Activated CD4-positive, alpha-beta T cell treated with anti-CD3 and anti-CD28 coated beads for 36 hours (primary cell): ENCODE measurements around the gene CCSER1. TPM values are rescaled to one million over a fixed set of nuclear protein-coding genes. Genes with fewer than 3 reads are reported as not detected.
"Not testable (repeated sequence)": the region's sequence is repeated elsewhere in the genome, so short reads cannot be mapped to it uniquely, and the experiment has no call there.

Experiments
- ATAC-seq: fragments of 200-7000 bp; cut with Tn5 transposase; one replicate; pipeline ENCODE4 v1.10.0; 2021; ENCODE audit warnings: mild to moderate bottlenecking, moderate library complexity
- CTCF ChIA-PET: fragments of 350-600 bp; sonication (Branson Sonifier 250); formaldehyde crosslinking; loops from one replicate; lab custom pipeline; 2021; ENCODE audit warnings: antibody characterized with exemption; lab: Charles Lee
- POLR2A ChIA-PET: fragments of 350-600 bp; sonication (Branson Sonifier 250); formaldehyde crosslinking; loops from one replicate; lab custom pipeline; 2021; ENCODE audit warnings: antibody characterized with exemption, inconsistent platforms; lab: Charles Lee
- DNase-seq: peaks from one replicate; pipeline ENCODE4 v3.0.0-alpha.2; 2020
- H3K27ac Mint-ChIP-seq: one replicate; pipeline ENCODE4 v1.8.0; 2021; ENCODE audit warnings: mixed read lengths
- H3K27me3 Mint-ChIP-seq: one replicate; pipeline ENCODE4 v1.8.0; 2021; ENCODE audit warnings: mixed read lengths
- H3K36me3 Mint-ChIP-seq: one replicate; pipeline ENCODE4 v1.8.0; 2021; ENCODE audit warnings: low read depth, mixed read lengths
- H3K4me1 Mint-ChIP-seq: one replicate; pipeline ENCODE4 v1.8.0; 2021; ENCODE audit warnings: mixed read lengths
- H3K4me3 Mint-ChIP-seq: one replicate; pipeline ENCODE4 v1.8.0; 2021; ENCODE audit warnings: mild to moderate bottlenecking, moderate library complexity, mixed read lengths
- H3K9me3 Mint-ChIP-seq: one replicate; pipeline ENCODE4 v1.8.0; 2021; ENCODE audit warnings: low read depth, mixed read lengths
- intact Hi-C, 2 experiments: fragments of 100-400 bp; cut with DNase I in 1 of 2; cut with micrococcal nuclease in 1 of 2; formaldehyde crosslinking; loops; one replicate each; pipeline versions ENCODE4 v1.14.2 to v1.15.1; 2022 to 2024; cut with DNase I, micrococcal nuclease
- total RNA-seq, 2 experiments: library from RNA; stranded (reverse); gene quantifications; one replicate each; pipeline ENCODE4 v1.2.3, GENCODE V29; 2021

The CCSER1 gene
- total RNA-seq, 2 experiments from 2014 or later, result 0.14 TPM; not detected in 1

- ATAC-seq (no peak), DNase-seq (no peak)
- Mint-ChIP-seq H3K27me3 (no peaks in the 10 kb centered on the region), H3K9me3 (peaks cover 2% of the 10 kb centered on the region), H3K36me3 (no peaks in the 10 kb centered on the region), H3K27ac (no peak overlapping the region), H3K4me3 (no peak overlapping the region), H3K4me1 (no peaks in the 10 kb centered on the region)
- ChIA-PET CTCF (no interaction called here), POLR2A (no interaction called here)
- intact Hi-C loops, result no loop called here
These were observed 330.6 kb downstream of the CCSER1 start for GRCh38 chr4:90457817-90458216.

- H3K4me1 Mint-ChIP-seq, result no peaks in the 10 kb centered on the region
- CTCF ChIA-PET, result no interaction called here
- H3K9me3 Mint-ChIP-seq, result peaks cover 2% of the 10 kb centered on the region
- H3K27me3 Mint-ChIP-seq, result no peaks in the 10 kb centered on the region
- H3K4me3 Mint-ChIP-seq, result no peak overlapping the region
- intact Hi-C loops, result no loop called here
- DNase-seq (no peak), ATAC-seq (no peak)
- H3K36me3 Mint-ChIP-seq, result no peaks in the 10 kb centered on the region
- H3K27ac Mint-ChIP-seq, result no peak overlapping the region
- POLR2A ChIA-PET, result no interaction called here
These were observed 331.4 kb downstream of the CCSER1 start for GRCh38 chr4:90458576-90458975.

DNA sequence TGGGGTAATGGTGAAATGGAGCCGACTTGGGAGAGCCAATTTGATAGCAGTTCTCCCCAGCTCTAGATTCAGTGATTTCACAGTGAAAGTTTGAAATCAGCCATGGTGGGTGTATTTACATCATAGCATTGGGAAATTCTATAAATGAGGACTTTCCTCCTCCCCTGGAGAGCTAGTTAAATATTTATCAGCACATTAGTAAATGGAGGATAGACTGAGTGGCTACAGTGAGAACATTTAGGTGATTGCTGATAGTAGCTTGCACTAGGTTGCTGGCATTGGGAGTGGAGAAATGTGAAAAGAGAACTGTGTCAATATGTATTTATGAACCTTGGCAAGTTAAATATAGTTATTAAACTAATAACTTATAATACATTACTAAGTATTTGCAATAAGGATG lies 347.3 kb downstream of the CCSER1 start:
- Mint-ChIP-seq H3K36me3 (no peaks in the 10 kb centered on the region), H3K4me3 (no peak overlapping the region), H3K9me3 (no peaks in the 10 kb centered on the region), H3K27me3 (no peaks in the 10 kb centered on the region), H3K27ac (no peak overlapping the region), H3K4me1 (no peaks in the 10 kb centered on the region)
- ATAC-seq, result no peak
- DNase-seq, result no peak
- intact Hi-C loops, result no loop called here
- CTCF ChIA-PET, result no interaction called here
- POLR2A ChIA-PET, result no interaction called here

- Mint-ChIP-seq H3K4me3 (no peak overlapping the region), H3K27me3 (no peaks in the 10 kb centered on the region), H3K4me1 (no peaks in the 10 kb centered on the region), H3K36me3 (no peaks in the 10 kb centered on the region), H3K9me3 (no peaks in the 10 kb centered on the region), H3K27ac (no peak overlapping the region)
- intact Hi-C loops, result no loop called here
- ATAC-seq (no peak), DNase-seq (no peak)
- CTCF ChIA-PET, result no interaction called here
- POLR2A ChIA-PET, result no interaction called here
These were observed 348.8 kb downstream of the CCSER1 start for GRCh38 chr4:90476019-90476418.

- no peak for ATAC-seq
- no peak for DNase-seq
- intact Hi-C loops, result no loop called here
- CTCF ChIA-PET, result no interaction called here
- no peaks in the 10 kb centered on the region for H3K4me1 Mint-ChIP-seq
- H3K27ac Mint-ChIP-seq, result no peak overlapping the region
- no peaks in the 10 kb centered on the region for H3K27me3 Mint-ChIP-seq
- POLR2A ChIA-PET, result no interaction called here
- H3K9me3 Mint-ChIP-seq, result no peaks in the 10 kb centered on the region
- H3K4me3 Mint-ChIP-seq, result no peak overlapping the region
- no peaks in the 10 kb centered on the region for H3K36me3 Mint-ChIP-seq
These were observed 349.4 kb downstream of the CCSER1 start for GRCh38 chr4:90476586-90476985.

- intact Hi-C loops, CTCF ChIA-PET: not testable (repeated sequence)
These were observed 357.7 kb downstream of the CCSER1 start for GRCh38 chr4:90484894-90485293.

DNA sequence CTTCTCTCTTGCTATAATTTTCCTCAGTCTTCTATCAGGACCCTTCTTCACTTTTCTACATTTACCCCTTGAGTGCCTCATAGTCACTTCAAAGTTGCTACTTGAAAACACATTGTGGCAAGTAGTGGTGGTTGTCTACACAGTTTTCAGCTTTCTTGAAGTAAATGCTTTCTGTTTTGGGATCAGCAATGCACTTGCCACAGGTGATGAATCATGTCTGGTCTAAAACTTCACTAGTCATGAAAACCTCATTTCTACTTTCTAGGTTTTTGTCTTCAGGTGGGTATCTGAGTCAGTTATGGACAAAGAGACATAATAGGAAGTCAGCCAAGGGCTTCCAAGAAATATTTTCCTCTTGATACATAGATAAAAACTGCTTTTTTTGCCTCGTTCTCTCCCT lies 359.2 kb downstream of the CCSER1 start:
- peak; percentile 36 for ATAC-seq
- Mint-ChIP-seq H3K9me3 (peaks cover 2% of the 10 kb centered on the region), H3K4me3 (no peak overlapping the region), H3K27me3 (no peaks in the 10 kb centered on the region), H3K27ac (no peak overlapping the region), H3K36me3 (no peaks in the 10 kb centered on the region), H3K4me1 (peaks cover 5% of the 10 kb centered on the region)
- DNase-seq, result no peak
- ChIA-PET POLR2A (no interaction called here), CTCF (no interaction called here)
- intact Hi-C loops, result no loop called here

More at GRCh38 chr4:90484894-90485293, 357.7 kb downstream of the CCSER1 start:
- ATAC-seq, DNase-seq, H3K9me3 Mint-ChIP-seq, H3K36me3 Mint-ChIP-seq, H3K4me3 Mint-ChIP-seq, H3K4me1 Mint-ChIP-seq, H3K27me3 Mint-ChIP-seq, POLR2A ChIA-PET, H3K27ac Mint-ChIP-seq: not testable (repeated sequence)

- ChIA-PET POLR2A (no interaction called here), CTCF (no interaction called here)
- Mint-ChIP-seq H3K27me3 (no peaks in the 10 kb centered on the region), H3K36me3 (no peaks in the 10 kb centered on the region), H3K9me3 (peaks cover 8% of the 10 kb centered on the region), H3K4me3 (no peak overlapping the region), H3K27ac (no peak overlapping the region), H3K4me1 (no peaks in the 10 kb centered on the region)
- no peak for ATAC-seq
- intact Hi-C loops, result no loop called here
- DNase-seq, result no peak
These were observed 368.0 kb downstream of the CCSER1 start for GRCh38 chr4:90495211-90495610.

DNA sequence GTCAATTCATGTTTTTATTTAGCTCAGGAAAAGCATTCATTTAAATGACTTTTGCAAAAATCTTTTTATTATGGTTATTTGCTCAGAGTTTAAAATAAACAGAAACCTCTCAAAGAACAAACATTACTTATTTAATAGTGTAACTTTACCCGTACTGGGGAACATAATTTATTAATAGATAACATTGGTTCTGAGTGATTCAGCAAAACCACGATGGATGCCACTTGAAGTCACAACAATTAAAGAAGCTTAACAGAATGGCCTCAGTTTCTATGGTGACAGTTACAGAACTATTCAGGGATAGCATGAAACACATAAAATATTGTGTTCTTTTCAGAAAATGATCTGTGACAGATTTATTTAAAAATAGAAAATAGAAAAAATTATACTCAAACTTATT lies 368.7 kb downstream of the CCSER1 start:
- intact Hi-C loops, result no loop called here
- no peak for DNase-seq
- Mint-ChIP-seq H3K4me3 (no peak overlapping the region), H3K27me3 (no peaks in the 10 kb centered on the region), H3K27ac (no peak overlapping the region), H3K36me3 (no peaks in the 10 kb centered on the region), H3K9me3 (peaks cover 8% of the 10 kb centered on the region), H3K4me1 (no peaks in the 10 kb centered on the region)
- no peak for ATAC-seq
- ChIA-PET CTCF (no interaction called here), POLR2A (no interaction called here)

DNA sequence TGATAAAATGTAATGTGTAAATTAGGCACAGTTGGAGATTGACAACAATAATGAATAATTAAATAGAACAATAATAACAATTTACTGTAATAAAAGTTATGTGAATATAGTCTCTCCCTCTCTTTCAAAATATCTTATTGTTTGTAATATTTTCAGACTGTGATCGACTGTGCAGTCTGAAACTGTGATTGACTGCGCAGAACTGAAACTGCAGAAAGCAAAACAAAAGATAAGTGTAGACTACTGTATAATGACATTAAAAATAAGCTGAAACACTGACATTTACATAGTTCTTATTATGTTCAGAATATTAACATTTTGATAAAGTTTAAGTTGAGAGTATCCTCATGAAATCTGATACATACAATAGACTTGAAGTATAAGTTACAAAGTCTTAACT lies 371.0 kb downstream of the CCSER1 start:
- CTCF ChIA-PET, result no interaction called here
- H3K27ac Mint-ChIP-seq, result no peak overlapping the region
- H3K4me3 Mint-ChIP-seq, result no peak overlapping the region
- DNase-seq (no peak), ATAC-seq (no peak)
- no peaks in the 10 kb centered on the region for H3K4me1 Mint-ChIP-seq
- H3K9me3 Mint-ChIP-seq, result peaks cover 6% of the 10 kb centered on the region
- intact Hi-C loops, result no loop called here
- POLR2A ChIA-PET, result no interaction called here
- no peaks in the 10 kb centered on the region for H3K36me3 Mint-ChIP-seq
- no peaks in the 10 kb centered on the region for H3K27me3 Mint-ChIP-seq

DNA sequence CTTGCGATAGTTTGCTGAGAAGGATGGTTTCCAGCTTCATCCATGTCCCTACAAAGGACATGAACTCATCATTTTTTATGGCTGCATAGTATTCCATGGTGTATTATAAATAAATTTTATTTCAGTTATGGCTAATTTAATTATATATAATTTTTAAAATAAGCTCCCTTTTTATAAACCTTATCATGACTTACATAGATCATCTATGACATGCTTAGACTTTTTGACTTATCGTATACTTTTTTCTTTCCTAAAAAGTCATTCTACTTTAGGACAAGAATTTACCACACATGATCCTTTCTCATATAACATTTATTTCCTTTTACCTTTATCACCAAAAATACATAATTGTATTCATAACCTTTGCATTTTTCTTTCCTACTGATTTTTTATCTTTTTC lies 376.5 kb downstream of the CCSER1 start:
- H3K27me3 Mint-ChIP-seq, result no peaks in the 10 kb centered on the region
- POLR2A ChIA-PET, result no interaction called here

GRCh38 chr4:90515191-90515590 lies 388.0 kb downstream of the CCSER1 start:
- intact Hi-C loops, result no loop called here
- Mint-ChIP-seq H3K27ac (no peak overlapping the region), H3K27me3 (no peaks in the 10 kb centered on the region), H3K4me1 (no peaks in the 10 kb centered on the region), H3K4me3 (no peak overlapping the region), H3K36me3 (no peaks in the 10 kb centered on the region), H3K9me3 (peaks cover 1% of the 10 kb centered on the region)
- DNase-seq (no peak), ATAC-seq (no peak)
- CTCF ChIA-PET, result no interaction called here
- POLR2A ChIA-PET, result no interaction called here

More for the DNA sequence above, 376.5 kb downstream of the CCSER1 start:
- peaks cover 19% of the 10 kb centered on the region for H3K9me3 Mint-ChIP-seq
- H3K4me3 Mint-ChIP-seq, result no peak overlapping the region
- no peak overlapping the region for H3K27ac Mint-ChIP-seq
- DNase-seq (no peak), ATAC-seq (no peak)
- intact Hi-C loops, result no loop called here
- CTCF ChIA-PET, result no interaction called here
- H3K4me1 Mint-ChIP-seq, result no peaks in the 10 kb centered on the region
- H3K36me3 Mint-ChIP-seq, result no peaks in the 10 kb centered on the region

DNA sequence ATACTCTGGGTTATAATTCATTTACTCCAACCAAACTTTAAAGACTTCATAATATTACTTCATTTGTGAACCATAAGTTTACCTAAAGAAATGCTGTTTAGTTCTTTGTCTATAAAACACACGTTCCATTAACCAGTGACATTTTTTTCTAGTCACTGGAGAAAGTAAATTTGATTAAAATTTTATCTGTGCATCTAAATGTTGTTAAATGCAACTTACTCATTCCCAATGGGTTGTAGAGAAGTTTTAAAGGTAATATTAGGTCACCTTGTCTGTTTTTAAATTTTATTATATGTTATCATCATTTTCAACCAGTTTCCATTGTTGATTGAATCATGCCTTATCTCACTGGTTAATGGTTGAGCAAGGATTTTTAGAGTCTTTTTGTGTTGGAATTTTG lies 401.4 kb downstream of the CCSER1 start:
- intact Hi-C loops, result no loop called here
- H3K4me1 Mint-ChIP-seq, result no peaks in the 10 kb centered on the region
- ChIA-PET POLR2A (no interaction called here), CTCF (no interaction called here)
- DNase-seq (no peak), ATAC-seq (no peak)
- no peaks in the 10 kb centered on the region for H3K27me3 Mint-ChIP-seq
- no peak overlapping the region for H3K4me3 Mint-ChIP-seq
- H3K36me3 Mint-ChIP-seq, result no peaks in the 10 kb centered on the region
- no peak overlapping the region for H3K27ac Mint-ChIP-seq
- H3K9me3 Mint-ChIP-seq, result no peaks in the 10 kb centered on the region
